ENCODE results near the gene ZNF30.
A peak's percentile ranks its signal among the peaks of the same experiment; 100 is the strongest.
"Not testable (repeated sequence)": the region's sequence is repeated elsewhere in the genome, so short reads cannot be mapped to it uniquely, and the experiment has no call there.

The ZNF30 gene

DNA sequence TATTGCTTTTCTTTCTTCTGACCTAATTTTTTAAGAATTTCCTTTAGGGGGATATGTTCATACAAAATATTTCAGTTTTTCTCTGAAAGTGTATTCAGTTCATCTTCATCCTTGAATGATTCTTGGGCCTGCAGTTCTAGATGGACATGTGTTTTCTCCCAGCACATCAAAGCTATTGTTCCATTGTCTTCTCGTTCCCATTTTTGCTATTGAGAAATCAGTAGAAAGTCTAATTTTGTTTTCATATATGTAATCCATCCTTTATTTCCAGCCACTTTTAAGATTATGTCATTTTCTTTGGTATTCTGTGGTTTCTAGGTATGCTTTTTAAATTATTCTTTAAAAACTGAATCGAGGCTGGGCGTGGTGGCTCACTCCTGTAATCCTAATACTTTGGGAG, 57.6 kb downstream of the ZNF30 start:
- Histone ChIP-seq H3K4me3 (ENCODE audit: low read length) (no peak overlapping the region), H3K4me1 (ENCODE audit: insufficient read depth, low read length) (no peaks in the 10 kb centered on the region), H2AFZ (ENCODE audit: low read depth, low read length) (no peak overlapping the region), H3K9me3 (ENCODE audit: low read length) (peaks cover 3% of the 10 kb centered on the region), H3K27me3 (ENCODE audit: insufficient read depth, low read length) (no peaks in the 10 kb centered on the region), H3K36me3 (ENCODE audit: insufficient read depth, low read length) (no peaks in the 10 kb centered on the region)

DNA sequence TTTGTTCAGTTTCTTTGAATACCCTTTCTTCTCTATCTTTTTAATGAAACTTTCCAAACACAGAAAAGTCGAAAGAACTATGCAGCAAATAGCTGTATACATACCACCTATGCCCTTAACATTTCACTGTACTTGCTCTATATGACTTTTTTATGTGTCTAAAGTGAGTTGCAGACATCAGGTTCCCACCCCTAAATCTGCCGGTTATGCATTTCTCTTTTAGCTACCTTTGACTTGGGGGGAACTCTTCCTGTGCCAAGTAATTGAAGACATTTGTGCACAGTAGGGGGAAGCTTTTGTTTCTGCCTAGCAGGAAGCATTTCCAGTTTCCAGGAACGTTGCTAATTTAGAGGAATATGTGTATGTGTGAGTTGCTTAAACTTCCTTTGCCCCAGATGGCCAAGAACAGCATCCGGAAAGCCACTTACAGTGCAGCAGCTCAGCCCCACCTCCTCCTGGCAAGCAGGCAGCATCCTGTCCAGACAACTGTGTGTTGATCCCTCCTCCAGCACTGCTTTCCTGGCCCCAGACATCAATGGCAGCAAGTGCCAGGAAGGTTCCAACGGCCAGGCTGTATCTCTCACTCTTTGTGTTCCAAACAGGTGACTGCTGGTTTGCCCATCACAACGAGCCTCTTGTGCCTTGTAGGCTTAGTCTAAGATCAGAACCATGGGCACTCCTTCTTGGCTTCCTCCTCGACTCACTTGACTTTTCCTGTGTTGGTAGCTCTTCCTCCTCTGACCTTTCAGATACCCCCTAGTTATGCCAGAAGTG, 58.7 kb downstream of the ZNF30 start:
- Histone ChIP-seq H3K4me3 (ENCODE audit: low read length) (no peak overlapping the region), H3K36me3 (ENCODE audit: insufficient read depth, low read length) (no peaks in the 10 kb centered on the region), H2AFZ (ENCODE audit: low read depth, low read length) (peak overlapping the region; percentile 64), H3K27me3 (ENCODE audit: insufficient read depth, low read length) (peaks cover 2% of the 10 kb centered on the region), H3K4me1 (ENCODE audit: insufficient read depth, low read length) (no peaks in the 10 kb centered on the region), H3K9me3 (ENCODE audit: low read length) (peaks cover 3% of the 10 kb centered on the region)

DNA sequence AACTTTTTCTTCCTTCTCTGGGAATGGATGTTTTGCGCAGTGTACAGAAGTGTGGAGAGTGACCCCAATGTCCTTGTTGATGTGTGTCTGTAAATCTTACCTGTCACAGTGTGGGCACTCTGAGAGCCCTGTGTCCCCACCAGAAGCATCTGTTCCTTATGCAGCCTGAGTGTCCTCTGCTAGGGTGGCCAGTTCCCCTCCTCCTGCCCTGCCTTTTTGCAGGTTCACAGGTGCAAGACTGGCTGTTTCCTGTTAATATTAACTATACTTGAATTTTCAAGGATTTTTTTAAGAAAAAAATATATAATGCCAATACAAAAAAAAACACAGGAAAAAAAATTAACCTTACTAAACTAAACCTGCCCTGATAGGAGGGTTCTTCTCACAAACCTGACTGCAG, 61.4 kb downstream of the ZNF30 start:
- Histone ChIP-seq H3K36me3 (ENCODE audit: insufficient read depth, low read length) (no peaks in the 10 kb centered on the region), H3K4me1 (ENCODE audit: insufficient read depth, low read length) (no peaks in the 10 kb centered on the region), H3K4me3 (ENCODE audit: low read length) (no peak overlapping the region), H3K27me3 (ENCODE audit: insufficient read depth, low read length) (peaks cover 2% of the 10 kb centered on the region), H3K9me3 (ENCODE audit: low read length) (peaks cover 3% of the 10 kb centered on the region), H2AFZ (ENCODE audit: low read depth, low read length) (no peak overlapping the region)

DNA sequence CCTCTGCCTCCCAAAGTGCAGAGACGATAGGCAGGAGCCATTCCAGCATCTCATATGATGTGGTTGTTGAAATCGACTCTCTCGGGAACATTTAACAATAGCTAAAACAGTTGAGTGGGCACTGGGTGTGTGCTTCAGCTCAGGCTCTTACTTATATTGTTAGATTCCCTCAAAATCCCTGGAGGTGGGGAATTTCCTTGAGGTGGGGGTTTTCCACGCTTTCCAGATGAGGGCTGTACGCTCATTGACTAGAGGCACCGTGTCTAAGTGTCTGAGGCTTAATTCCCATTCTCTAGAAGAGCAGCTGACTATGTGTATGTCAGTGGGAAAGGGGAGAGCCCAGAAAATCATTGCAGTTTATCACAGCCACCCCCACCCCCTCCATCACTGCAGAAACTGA, 62.6 kb downstream of the ZNF30 start:
- H2AFZ ChIP-seq (ENCODE audit: low read depth, low read length), result no peak overlapping the region
- peaks cover 2% of the 10 kb centered on the region for H3K27me3 ChIP-seq (ENCODE audit: insufficient read depth, low read length)
- H3K4me1 ChIP-seq (ENCODE audit: insufficient read depth, low read length), result no peaks in the 10 kb centered on the region
- H3K36me3 ChIP-seq (ENCODE audit: insufficient read depth, low read length), result no peaks in the 10 kb centered on the region
- no peaks in the 10 kb centered on the region for H3K9me3 ChIP-seq (ENCODE audit: low read length)
- H3K4me3 ChIP-seq (ENCODE audit: low read length), result no peak overlapping the region

DNA sequence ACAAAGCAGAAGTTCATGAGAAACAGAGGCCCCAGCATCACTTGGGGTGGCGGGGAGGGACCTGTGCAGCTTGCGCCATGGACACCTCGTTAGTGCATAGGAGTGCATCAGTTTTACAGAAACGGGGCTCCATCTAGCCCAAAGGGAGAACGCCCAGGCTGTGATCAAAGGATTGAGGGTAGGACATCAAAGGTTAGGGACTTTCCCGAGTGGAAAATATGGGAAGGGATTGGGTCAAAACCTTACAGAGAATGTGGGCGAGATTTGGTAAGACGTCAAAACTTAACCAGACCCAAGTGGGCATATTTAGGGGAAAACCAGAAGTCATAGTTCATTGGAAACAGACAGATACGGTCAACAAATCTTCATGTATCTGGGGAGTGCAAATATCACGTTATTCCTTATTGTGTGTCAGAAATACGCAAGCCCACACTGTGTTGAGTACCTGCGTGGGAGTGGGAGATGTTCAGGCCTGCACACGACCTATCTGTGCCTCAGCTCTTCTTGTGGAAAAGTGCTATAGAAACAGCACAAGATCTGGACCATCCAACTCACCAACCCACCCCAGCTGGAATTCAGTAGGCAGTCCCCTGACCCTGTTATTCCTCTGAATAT, 64.0 kb downstream of the ZNF30 start:
- Histone ChIP-seq H3K9me3 (ENCODE audit: low read length) (no peaks in the 10 kb centered on the region), H3K4me1 (ENCODE audit: insufficient read depth, low read length) (no peaks in the 10 kb centered on the region), H3K36me3 (ENCODE audit: insufficient read depth, low read length) (no peaks in the 10 kb centered on the region), H3K4me3 (ENCODE audit: low read length) (no peak overlapping the region), H3K27me3 (ENCODE audit: insufficient read depth, low read length) (peaks cover 2% of the 10 kb centered on the region), H2AFZ (ENCODE audit: low read depth, low read length) (no peak overlapping the region)

DNA sequence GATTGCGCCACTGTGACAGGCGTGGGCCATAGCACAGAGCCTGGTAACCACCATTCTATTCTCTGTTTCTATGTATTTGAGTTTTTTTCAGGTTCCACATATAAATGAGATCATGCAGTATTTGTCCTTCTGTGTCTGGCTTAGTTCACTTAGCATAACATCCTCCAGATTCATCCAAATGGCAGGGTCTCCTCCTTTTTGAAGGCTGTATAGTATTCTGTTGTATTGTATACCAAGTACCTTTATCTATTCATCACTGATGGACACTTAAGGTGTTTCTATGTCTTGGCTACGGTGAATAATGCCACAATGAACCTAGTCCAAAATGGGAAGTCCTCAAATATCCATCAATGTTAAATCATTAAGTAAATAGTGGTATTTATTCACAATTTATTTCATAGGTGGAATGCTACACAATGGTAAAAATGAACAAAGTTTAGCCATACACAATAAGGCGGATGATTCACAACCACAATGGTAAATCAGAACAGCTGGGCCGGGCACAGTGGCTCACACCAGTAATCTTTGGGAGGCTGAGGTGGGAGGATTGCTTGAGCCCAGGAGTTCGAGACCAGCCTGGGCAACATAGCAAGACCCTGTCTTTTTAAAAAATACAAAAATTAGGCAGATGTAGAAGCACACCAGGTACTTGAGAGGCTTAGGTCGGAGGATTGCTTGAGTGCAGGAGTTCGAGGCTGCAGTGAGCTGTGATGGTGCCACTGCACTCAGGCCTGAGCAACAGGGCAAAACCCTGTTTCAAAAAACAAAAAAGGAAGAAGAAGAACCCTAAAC, 65.0 kb downstream of the ZNF30 start:
- Histone ChIP-seq H3K36me3 (ENCODE audit: insufficient read depth, low read length) (no peaks in the 10 kb centered on the region), H3K27me3 (ENCODE audit: insufficient read depth, low read length) (peaks cover 2% of the 10 kb centered on the region), H2AFZ (ENCODE audit: low read depth, low read length) (no peak overlapping the region), H3K4me1 (ENCODE audit: insufficient read depth, low read length) (no peaks in the 10 kb centered on the region), H3K9me3 (ENCODE audit: low read length) (no peaks in the 10 kb centered on the region), H3K4me3 (ENCODE audit: low read length) (no peak overlapping the region)

DNA sequence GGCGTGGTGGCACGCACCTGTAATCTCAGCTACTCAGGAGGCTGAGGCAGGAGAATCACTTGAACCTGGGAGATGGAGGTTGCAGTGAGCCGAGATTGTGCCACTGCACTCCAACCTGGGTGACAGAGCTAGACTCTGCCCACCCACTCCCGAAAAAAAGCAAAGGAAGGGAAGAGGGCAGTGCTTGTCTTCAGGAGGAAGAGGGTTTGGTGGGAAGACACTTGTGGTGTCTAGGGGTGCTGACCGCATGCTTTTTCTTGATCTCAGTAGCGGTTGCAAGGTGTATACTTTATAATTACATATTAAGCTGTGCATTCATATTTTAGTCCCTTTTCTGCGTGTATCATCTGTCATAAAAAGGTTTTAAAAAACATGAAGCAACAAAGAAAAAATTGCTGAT, 65.9 kb downstream of the ZNF30 start:
- H2AFZ ChIP-seq (ENCODE audit: low read depth, low read length); H3K36me3 ChIP-seq (ENCODE audit: insufficient read depth, low read length): not testable (repeated sequence)

DNA sequence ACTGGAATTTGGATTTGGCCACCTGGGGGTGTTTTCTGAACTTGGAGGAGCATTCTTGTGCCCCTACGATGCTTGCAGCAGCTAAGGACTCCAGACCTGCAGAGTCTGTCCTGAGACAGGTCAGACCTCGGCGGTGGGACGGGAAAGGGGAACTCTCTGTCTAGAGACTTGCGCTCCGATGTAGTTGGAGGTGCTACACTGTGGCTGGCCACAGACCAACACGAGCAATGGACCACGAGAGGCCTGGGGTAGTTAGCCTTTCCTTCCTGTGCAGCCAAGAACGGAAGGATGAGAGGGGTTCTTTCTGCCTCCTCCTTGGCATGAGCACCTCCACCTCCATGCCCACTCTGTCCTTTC, 67.6 kb downstream of the ZNF30 start:
- H3K4me1 ChIP-seq (ENCODE audit: insufficient read depth, low read length), result peaks cover 5% of the 10 kb centered on the region
- peaks cover 2% of the 10 kb centered on the region for H3K27me3 ChIP-seq (ENCODE audit: insufficient read depth, low read length)
- H2AFZ ChIP-seq (ENCODE audit: low read depth, low read length), result no peak overlapping the region
- H3K9me3 ChIP-seq (ENCODE audit: low read length), result no peaks in the 10 kb centered on the region
- no peak overlapping the region for H3K4me3 ChIP-seq (ENCODE audit: low read length)
- H3K36me3 ChIP-seq (ENCODE audit: insufficient read depth, low read length), result no peaks in the 10 kb centered on the region

More for the DNA sequence above, 65.9 kb downstream of the ZNF30 start:
- H3K9me3 ChIP-seq (ENCODE audit: low read length); H3K27me3 ChIP-seq (ENCODE audit: insufficient read depth, low read length); H3K4me3 ChIP-seq (ENCODE audit: low read length); H3K4me1 ChIP-seq (ENCODE audit: insufficient read depth, low read length): not testable (repeated sequence)

Data from neuron (in vitro differentiated cells).